ENCODE measurements around the gene LMF1. TPM values are rescaled to one million over a fixed set of nuclear protein-coding genes. Genes with fewer than 3 reads are reported as not detected.

LMF1 gene
- total and polyA plus RNA-seq, 2 of the 8 experiments (the other 6 are each of a cell fraction or from before 2014, with no cell fraction given), result 3.5 to 9.1 TPM

DNA sequence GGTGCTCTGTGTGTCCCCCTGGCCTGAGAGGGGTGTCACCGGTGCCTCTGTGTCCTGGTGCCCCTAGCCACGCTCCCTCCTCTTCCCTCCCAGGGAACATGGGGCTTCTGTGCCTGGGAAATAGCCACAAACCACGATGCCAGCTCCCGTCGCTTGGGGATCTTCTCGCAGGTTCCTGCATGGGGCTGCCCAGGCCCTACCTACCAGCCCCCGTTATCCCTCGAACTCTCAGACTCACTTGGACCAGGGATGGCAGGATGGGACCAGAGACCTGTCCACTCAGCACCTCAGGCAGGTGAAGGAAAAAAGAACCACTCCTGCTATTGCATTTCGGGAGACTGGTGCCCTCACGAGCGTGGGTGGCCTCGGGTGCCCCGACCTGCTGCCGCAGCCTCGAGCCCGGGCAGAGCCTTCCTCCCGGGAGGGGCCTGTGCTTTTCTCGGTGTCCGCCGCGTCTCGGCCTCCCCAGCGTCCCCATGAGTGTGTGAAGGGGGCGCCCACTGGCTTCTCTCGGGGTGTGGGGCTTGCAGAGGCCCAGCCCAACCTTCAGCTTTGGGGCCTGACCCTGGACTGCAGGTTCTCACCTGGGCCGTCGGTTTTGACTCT, 129.2 kb downstream of the LMF1 start:
- no peak for DNase-seq (ENCODE audit: low read depth in 1 of 2, low spot score in 2 of 2)
- POLR2A ChIA-PET (ENCODE audit: partially characterized antibody), result no interaction called here
- no peak for TF ChIP-seq SP4 (IDR thresholded peaks at IDR 0.05; ENCODE audit: low read length)
- no peak for TF ChIP-seq EP300 (IDR thresholded peaks at IDR 0.05; ENCODE audit: borderline replicate concordance in 1 of 2, low read depth in 2 of 2, low read length in 2 of 2)
- no peak for TF ChIP-seq JUND (IDR thresholded peaks at IDR 0.05; ENCODE audit: low read length)
- no peak for TF ChIP-seq PHF8 (conservative IDR thresholded peaks at IDR 0.05; ENCODE audit: low read depth, low read length)
- TF ChIP-seq RFX5 (IDR thresholded peaks at IDR 0.05; ENCODE audit: borderline replicate concordance, low read depth, low read length), result no peak
- no peak for TF ChIP-seq SAP30 (IDR thresholded peaks at IDR 0.05; ENCODE audit: insufficient read depth, insufficient replicate concordance, low read length)
- TF ChIP-seq POLR2A (IDR thresholded peaks at IDR 0.05; ENCODE audit: control extremely low read depth in 1 of 2, low read depth in 2 of 2, low read length in 2 of 2), result no peak
- TF ChIP-seq HDAC6 (IDR thresholded peaks at IDR 0.05; ENCODE audit: low read depth, low read length), result no peak
- TF ChIP-seq NANOG (IDR thresholded peaks at IDR 0.05; ENCODE audit: insufficient read depth, low read depth, low read length, poor library complexity, severe bottlenecking), result no peak

More for the DNA sequence above, 129.2 kb downstream of the LMF1 start:
- no peak overlapping the region for H4K91ac ChIP-seq (replicated peaks; ENCODE audit: insufficient read length, low read length)
- H3K27me3 ChIP-seq (replicated peaks in 1 of 4; ENCODE audit: control insufficient read depth in 3 of 4, extremely low read depth in 1 of 4, insufficient read depth in 3 of 4, low read length in 3 of 4), result no peaks in the 10 kb centered on the region
- 86% methylated on average over 14 of the region's 27 CpGs; no CpG with 5 or more reads in 1 of the 2 experiments for WGBS, 2 experiments (ENCODE audit: extremely low coverage in 1 of 2, insufficient coverage in 1 of 2, insufficient read length in 1 of 2, insufficient replicate concordance in 2 of 2, low coverage in 1 of 2, low lambda C conversion rate in 2 of 2, missing lambda C conversion rate in 1 of 2)
- no peak overlapping the region; the same call in 1 of the 2 replicates for H4K8ac ChIP-seq (ENCODE audit: extremely low read depth, insufficient read depth, low read length)
- CTCF ChIA-PET (ENCODE audit: partially characterized antibody), result no interaction called here
- H3K36me3 ChIP-seq (ENCODE audit: control insufficient read depth in 2 of 4, insufficient read depth in 4 of 4, low read length in 3 of 4), result no peaks in the 10 kb centered on the region
- no peak overlapping the region for H3K4me2 ChIP-seq (ENCODE audit: insufficient read depth in 1 of 2, low read depth in 2 of 2, low read length in 2 of 2)
- H3K4me3 ChIP-seq (ENCODE audit: extremely low read depth in 1 of 4, insufficient read depth in 2 of 4, low read depth in 3 of 4, low read length in 4 of 4), result no peak overlapping the region
- H4K5ac ChIP-seq (ENCODE audit: insufficient read length, low read depth, low read length), result no peak overlapping the region
- no peaks in the 10 kb centered on the region; a peak in 1 of 7 replicates for H3K4me1 ChIP-seq (replicated peaks in 1 of 4; ENCODE audit: control insufficient read depth in 3 of 4, insufficient read depth in 4 of 4, low read length in 3 of 4)
- no peak overlapping the region for H2AFZ ChIP-seq (ENCODE audit: low read length)
- no peak overlapping the region for H2BK20ac ChIP-seq (ENCODE audit: low read length)
- no peaks in the 10 kb centered on the region for H3K79me1 ChIP-seq (ENCODE audit: low read depth, low read length)
- no peak overlapping the region for H2BK120ac ChIP-seq (replicated peaks; ENCODE audit: low read depth, low read length)
- no peak overlapping the region for H3K56ac ChIP-seq (replicated peaks; ENCODE audit: insufficient read length, low read depth, low read length)
- H3K79me2 ChIP-seq (ENCODE audit: control insufficient read depth in 1 of 2, insufficient read depth in 2 of 2, low read length in 2 of 2), result no peaks in the 10 kb centered on the region
- H3K14ac ChIP-seq (ENCODE audit: insufficient read length), result no peak overlapping the region
- H2AK5ac ChIP-seq (ENCODE audit: low read depth, low read length), result no peak overlapping the region
- H4K20me1 ChIP-seq (replicated peaks in 1 of 2; ENCODE audit: control insufficient read depth in 1 of 2, insufficient read depth in 2 of 2, low read length in 2 of 2), result no peaks in the 10 kb centered on the region
- H3K9me3 ChIP-seq (ENCODE audit: insufficient read depth in 2 of 2, low read depth in 1 of 2, low read length in 1 of 2), result peaks cover 0 to 55% of the 10 kb centered on the region in 2 experiments; a peak in 2 of 4 replicates
- H2BK12ac ChIP-seq (ENCODE audit: low read depth, low read length), result no peak overlapping the region
- no peak overlapping the region for H3K27ac ChIP-seq (ENCODE audit: low read depth, low read length)
- no peak overlapping the region for H3K23ac ChIP-seq (ENCODE audit: insufficient read length)
- no peak overlapping the region for H3K4ac ChIP-seq (replicated peaks; ENCODE audit: insufficient read length, low read depth, low read length)
- no peak overlapping the region for H2BK5ac ChIP-seq (ENCODE audit: low read depth, low read length)
- no peak overlapping the region for H3K9ac ChIP-seq (replicated peaks in 1 of 4; ENCODE audit: extremely low read depth in 1 of 4, low read depth in 3 of 4, low read length in 3 of 4)
- FAIRE-seq, result no peak
- H3K18ac ChIP-seq (ENCODE audit: extremely low read depth, low read length), result no peak overlapping the region
- H2BK15ac ChIP-seq (ENCODE audit: low read length), result no peak overlapping the region
- no peaks in the 10 kb centered on the region for H3K23me2 ChIP-seq (ENCODE audit: low read depth, low read length)

All from H1 (cell line).